ENCODE data around the gene ATP12A.

DNA sequence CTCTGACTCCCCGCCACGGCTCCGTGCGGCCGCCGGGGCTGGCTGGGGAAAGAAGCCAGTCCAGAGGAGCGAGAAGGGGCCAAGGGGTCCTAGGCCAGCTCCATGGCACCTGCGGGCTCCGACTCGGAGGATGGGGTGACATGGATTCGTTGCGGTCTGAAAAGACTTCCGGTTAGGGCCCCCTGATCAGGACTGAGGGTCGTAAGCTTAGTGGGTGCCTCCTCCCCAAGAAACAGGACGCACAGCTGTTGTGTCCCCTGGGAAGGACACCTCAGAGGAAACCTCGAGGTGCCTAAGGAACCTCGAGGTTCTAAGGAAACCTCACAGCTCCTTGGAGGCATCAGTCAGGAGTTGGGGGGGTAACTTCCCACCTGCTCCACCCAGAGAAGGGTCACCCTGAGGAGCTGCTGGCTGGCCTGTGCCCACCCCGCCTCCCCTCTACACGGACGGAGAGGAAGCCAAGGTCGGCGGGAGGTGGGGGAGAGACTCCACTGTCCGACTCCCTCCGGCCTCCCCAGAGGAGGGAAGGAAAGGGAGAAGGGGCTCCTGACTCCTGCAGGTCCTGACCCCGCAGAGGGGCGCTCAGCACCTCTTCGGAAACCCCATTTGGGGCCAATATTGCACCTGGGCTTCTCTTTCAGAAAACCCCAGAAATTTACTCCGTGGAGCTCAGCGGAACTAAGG, 855 bp downstream of the ATP12A start:
- no peak for TF ChIP-seq TAF1 (IDR thresholded peaks at IDR 0.05; ENCODE audit: borderline replicate concordance, insufficient read depth, low read length)
- TF ChIP-seq FOXP2 (optimal IDR thresholded peaks at IDR 0.05; ENCODE audit: borderline replicate concordance, extremely low read depth, extremely low read length, insufficient read depth), result no peak

All from PFSK-1 (cell line).